Fibroblast of the conjunctiva (primary cell): ENCODE data around the gene PHACTR1.

Experiments used
- DNase-seq: peaks from one replicate; pipeline ENCODE4 v3.0.0-alpha.2; 2010; ENCODE audit warnings: low read depth

PHACTR1 gene

DNA sequence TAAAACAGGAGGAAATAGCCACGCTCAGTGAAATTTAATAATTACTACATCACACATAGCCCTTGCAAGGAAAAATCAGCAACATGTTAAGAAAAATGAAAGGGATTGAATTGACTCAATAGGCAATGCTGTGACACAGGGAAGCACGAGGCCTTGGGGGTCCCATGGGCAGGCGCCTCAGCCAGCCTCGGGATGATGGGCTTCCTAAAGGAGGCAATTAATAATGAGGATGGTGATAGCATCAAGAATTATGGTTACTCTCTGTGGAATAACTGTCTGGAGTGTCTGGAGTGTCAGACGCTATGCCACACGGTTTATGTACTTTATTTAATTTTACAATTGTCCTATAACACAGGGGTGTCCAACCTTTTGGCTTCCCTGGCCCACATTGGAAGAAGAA is 481.6 kb downstream of the PHACTR1 start:
- DNase-seq = no peak

DNA sequence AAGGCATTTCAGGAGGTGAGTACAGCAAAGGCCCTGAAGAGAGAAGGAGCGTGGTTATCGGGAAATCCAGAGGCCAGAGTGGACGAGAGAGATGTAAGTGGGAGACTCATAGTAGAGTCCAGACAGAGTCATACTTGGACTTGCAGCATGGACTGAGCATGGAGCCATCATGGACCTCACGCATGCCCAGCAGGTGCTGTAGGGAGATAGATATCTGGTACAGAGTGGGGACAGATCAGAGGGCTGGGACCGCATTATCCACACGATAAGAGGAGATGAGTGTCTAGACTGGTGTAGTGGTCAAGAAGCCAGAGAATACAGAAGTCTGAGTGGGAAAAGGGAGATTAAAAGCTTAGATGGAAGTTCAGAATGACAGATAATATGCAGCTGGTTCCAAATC is 484.8 kb downstream of the PHACTR1 start:
- no peak for DNase-seq

GRCh38 chr6:13203145-13203544 is 486.6 kb downstream of the PHACTR1 start:
- DNase-seq = no peak

DNA sequence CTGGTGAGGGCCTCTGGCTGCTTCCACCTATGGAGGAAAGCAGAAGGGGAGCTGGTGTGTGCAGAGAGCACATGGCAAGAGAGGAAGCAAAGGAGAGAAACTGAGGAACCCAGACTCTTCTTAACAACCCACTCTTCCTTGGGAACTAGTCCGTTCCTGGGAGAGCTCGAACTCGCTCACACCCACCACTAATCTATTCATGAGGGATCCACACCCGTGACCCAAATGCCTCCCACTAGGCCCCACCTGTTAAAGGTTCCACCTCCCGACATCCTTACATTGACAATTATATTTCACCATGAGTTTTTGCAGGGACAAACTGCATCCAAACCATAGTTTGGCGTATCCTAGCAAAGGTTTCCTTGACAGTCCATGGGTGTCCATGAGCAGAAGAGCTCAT is 488.5 kb downstream of the PHACTR1 start:
- no peak for DNase-seq

GRCh38 chr6:13212096-13212495 is 495.5 kb downstream of the PHACTR1 start:
- no peak for DNase-seq

- DNase-seq = no peak
Observed at GRCh38 chr6:13212538-13212937, 496.0 kb downstream of the PHACTR1 start.

- DNase-seq = no peak
Observed at GRCh38 chr6:13215390-13215789, 498.8 kb downstream of the PHACTR1 start.

- no peak for DNase-seq
Observed at GRCh38 chr6:13216236-13217014, 499.9 kb downstream of the PHACTR1 start.

- DNase-seq = no peak
Observed at GRCh38 chr6:13217206-13217905, 500.8 kb downstream of the PHACTR1 start.

DNA sequence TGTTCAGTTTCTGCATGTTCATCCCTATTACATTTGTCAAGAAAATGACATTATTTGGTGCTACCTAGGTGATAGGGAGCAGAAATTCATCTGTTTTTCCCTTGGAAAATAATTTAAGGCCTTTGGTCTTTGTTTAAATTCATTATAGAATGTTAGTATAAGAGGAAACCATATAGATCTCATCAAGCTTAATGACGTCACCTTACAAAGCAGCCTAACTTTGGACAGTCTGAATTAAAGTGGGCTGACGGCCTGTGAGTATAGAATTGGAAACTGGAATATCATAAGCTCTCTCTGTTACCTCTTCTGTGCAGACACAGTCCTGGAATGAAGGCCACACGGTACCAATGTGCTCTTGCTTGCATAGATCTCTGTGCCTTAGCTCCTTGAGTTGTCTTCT is 503.7 kb downstream of the PHACTR1 start:
- DNase-seq = no peak

DNA sequence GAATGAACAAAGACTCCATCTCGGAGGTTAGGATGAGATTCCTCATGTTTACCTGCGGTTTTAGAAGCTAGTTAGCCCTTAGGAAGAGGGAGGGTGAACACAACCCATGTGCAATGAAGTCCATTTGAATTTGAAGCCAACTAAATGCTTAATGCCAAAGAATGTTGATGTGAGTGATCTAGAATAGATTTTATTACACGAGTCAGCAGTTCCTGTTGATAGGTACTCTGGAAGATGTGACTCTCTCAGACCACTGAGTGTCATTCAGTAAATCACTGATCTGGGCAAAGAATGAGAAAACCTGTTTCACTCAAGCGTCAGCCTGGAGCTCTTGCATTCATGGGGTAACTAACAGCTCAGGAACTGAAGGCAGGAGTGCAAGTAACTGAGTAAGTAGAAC is 505.5 kb downstream of the PHACTR1 start:
- no peak for DNase-seq

- DNase-seq = no peak
Observed at GRCh38 chr6:13226071-13226470, 509.5 kb downstream of the PHACTR1 start.

DNA sequence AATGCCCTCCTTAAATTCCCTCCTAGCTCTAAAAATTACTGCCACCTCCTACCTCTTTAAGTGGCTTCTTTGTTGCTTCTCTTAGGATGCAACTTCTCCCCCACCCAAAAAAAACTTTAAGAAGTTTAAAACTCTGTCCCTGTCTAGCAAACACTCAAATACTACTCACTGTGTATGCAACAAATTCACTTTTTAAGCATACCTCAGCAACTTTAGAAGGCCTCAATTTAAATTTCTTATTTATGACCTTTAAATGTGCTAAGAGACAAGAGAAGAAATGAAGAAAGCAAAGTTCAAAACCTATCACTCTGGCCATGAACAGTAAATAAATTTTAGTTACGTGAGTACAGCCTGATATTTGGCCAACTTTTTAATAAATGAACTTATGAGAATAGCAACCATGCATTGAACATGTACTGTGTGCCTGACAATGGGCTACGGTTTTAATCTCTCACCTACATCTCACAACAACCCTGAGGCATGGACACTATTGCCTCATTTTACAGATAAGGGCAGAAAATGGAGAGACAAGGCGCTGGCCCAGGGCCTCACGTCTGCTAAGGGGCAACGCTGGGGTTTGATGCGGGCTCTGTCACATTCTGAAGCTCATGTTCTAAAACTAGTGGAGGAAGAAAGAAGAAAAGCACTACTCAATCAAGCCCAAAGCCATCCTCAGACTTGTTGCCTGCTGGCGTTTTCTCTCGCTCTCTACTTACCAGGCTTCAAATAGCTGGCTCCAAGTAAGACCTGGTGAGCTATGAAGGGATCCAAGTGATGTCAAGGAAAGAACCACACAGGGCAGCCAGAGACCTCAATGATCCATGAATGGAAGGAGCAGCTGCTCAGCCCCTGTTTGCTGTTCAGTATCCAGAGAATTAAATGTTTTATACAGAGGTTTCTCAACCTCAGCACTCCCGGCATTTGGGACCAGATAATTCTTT is 512.0 kb downstream of the PHACTR1 start:
- DNase-seq = no peak

GRCh38 chr6:13229205-13230085 is 512.9 kb downstream of the PHACTR1 start:
- DNase-seq = no peak

GRCh38 chr6:13233106-13233505 is 516.5 kb downstream of the PHACTR1 start:
- no peak for DNase-seq

GRCh38 chr6:13234130-13234529 is 517.6 kb downstream of the PHACTR1 start:
- no peak for DNase-seq

DNA sequence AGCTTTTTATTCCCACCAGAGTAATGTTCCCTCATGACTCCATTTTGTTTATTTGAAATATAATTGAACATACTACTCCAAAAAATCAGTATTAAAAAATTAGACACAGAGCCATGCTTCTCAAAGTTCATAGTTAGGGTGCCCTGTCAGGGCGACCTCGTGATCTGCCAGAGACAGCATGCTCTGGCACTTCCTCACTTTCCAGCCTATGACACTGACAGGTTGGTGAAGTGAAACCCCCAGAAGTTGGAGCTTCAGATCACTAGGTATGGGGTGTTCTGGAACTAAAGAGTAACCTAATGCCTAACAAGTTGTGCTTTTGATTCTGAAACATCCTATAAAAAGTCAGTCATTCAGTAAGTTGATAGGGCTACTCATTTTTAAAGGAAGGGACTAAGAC is 518.8 kb downstream of the PHACTR1 start:
- DNase-seq = no peak

- DNase-seq = no peak
Observed at GRCh38 chr6:13237318-13237717, 520.8 kb downstream of the PHACTR1 start.

- DNase-seq = no peak
Observed at GRCh38 chr6:13238017-13238416, 521.5 kb downstream of the PHACTR1 start.

- no peak for DNase-seq
Observed at GRCh38 chr6:13238640-13239216, 522.2 kb downstream of the PHACTR1 start.
